D721Med (cell line): Measurements from ENCODE around the gene TMA7.

ENCODE experiments used
- DNase-seq: peaks from one replicate; pipeline ENCODE4 v3.0.0; 2011; ENCODE audit warnings: low spot score; ENCODE audit not compliant: insufficient read length
- FAIRE-seq: peaks from 2 replicates; lab custom pipeline; 2011; peaks lifted over from hg19 to GRCh38; lab: Jason Lieb, UNC
- CTCF ChIP-seq: IDR thresholded peaks from 2 replicates; pipeline ENCODE4 v1.5.1; 2012; ENCODE audit warnings: mild to moderate bottlenecking, control low read depth; ENCODE audit not compliant: insufficient read depth; ENCODE audit errors: missing control alignments

The TMA7 gene

GRCh38 chr3:48434591-48435222 lies 5.3 kb upstream of the TMA7 start:
- DNase-seq = no peak
- TF ChIP-seq CTCF = no peak
- FAIRE-seq = no peak

- no peak for DNase-seq
- no peak for FAIRE-seq
- no peak for TF ChIP-seq CTCF
Measured at GRCh38 chr3:48435223-48435595, 4.8 kb upstream of the TMA7 start.

GRCh38 chr3:48435774-48436476 lies 4.1 kb upstream of the TMA7 start:
- DNase-seq (peak; percentile 95), FAIRE-seq (peak; percentile 11)
- TF ChIP-seq CTCF = peak; percentile 100

- no peak for TF ChIP-seq CTCF
- DNase-seq (no peak), FAIRE-seq (no peak)
Measured at GRCh38 chr3:48436477-48436787, 3.6 kb upstream of the TMA7 start.

GRCh38 chr3:48436855-48437254 lies 3.2 kb upstream of the TMA7 start:
- no peak for TF ChIP-seq CTCF
- no peak for FAIRE-seq
- no peak for DNase-seq

GRCh38 chr3:48437812-48438211 lies 2.2 kb upstream of the TMA7 start:
- FAIRE-seq (no peak), DNase-seq (no peak)
- no peak for TF ChIP-seq CTCF

GRCh38 chr3:48440590-48440958 lies 517 bp downstream of the TMA7 start:
- FAIRE-seq (no peak), DNase-seq (no peak)
- TF ChIP-seq CTCF = no peak
